GM23248 (cell line): ENCODE data around the gene ORMDL1. TPM values are rescaled to one million over a fixed set of nuclear protein-coding genes. Genes with fewer than 3 reads are reported as not detected.
A peak's percentile ranks its signal among the peaks of the same experiment; 100 is the strongest.

Experiments
- DNase-seq: peaks from one replicate; pipeline ENCODE4 v3.0.0-alpha.2; 2015
- H2AFZ ChIP-seq: fragments of 200-600 bp; sonication (generic); 2 replicates; pipeline ENCODE4 v1.6.1; 2016; ENCODE audit warnings: antibody characterized with exemption
- H3F3A ChIP-seq: fragments of 200-600 bp; sonication (generic); 2 replicates; pipeline ENCODE4 v1.6.1; 2016; ENCODE audit warnings: mild to moderate bottlenecking, antibody characterized with exemption, mixed run types; ENCODE audit not compliant: insufficient read depth
- H3K27ac ChIP-seq: fragments of 200-600 bp; sonication (generic); 2 replicates; pipeline ENCODE4 v1.5.1; 2016; ENCODE audit warnings: mild to moderate bottlenecking
- H3K27me3 ChIP-seq: fragments of 200-600 bp; sonication (generic); replicated peaks from 2 replicates; pipeline ENCODE4 v1.6.1; 2016; ENCODE audit warnings: mild to moderate bottlenecking; ENCODE audit not compliant: insufficient read depth
- H3K36me3 ChIP-seq: fragments of 200-600 bp; sonication (generic); 2 replicates; pipeline ENCODE4 v1.6.1; 2016; ENCODE audit warnings: low read depth, mild to moderate bottlenecking
- H3K4me1 ChIP-seq: fragments of 200-600 bp; sonication (generic); 2 replicates; pipeline ENCODE4 v1.6.1; 2016; ENCODE audit warnings: mild to moderate bottlenecking; ENCODE audit not compliant: insufficient read depth
- H3K4me2 ChIP-seq: fragments of 200-600 bp; sonication (generic); one replicate; pipeline ENCODE4 v1.6.1; 2016; ENCODE audit warnings: mild to moderate bottlenecking; ENCODE audit not compliant: unreplicated experiment
- H3K4me3 ChIP-seq: fragments of 200-600 bp; sonication (generic); 2 replicates; pipeline ENCODE4 v1.5.1; 2016; ENCODE audit warnings: mild to moderate bottlenecking
- H3K79me2 ChIP-seq: fragments of 200-600 bp; sonication (generic); 2 replicates; pipeline ENCODE4 v1.6.1; 2016; ENCODE audit warnings: mild to moderate bottlenecking; ENCODE audit not compliant: insufficient read depth
- H3K9ac ChIP-seq: fragments of 200-600 bp; sonication (generic); 2 replicates; pipeline ENCODE4 v1.6.1; 2016; ENCODE audit warnings: mild to moderate bottlenecking
- H3K9me2 ChIP-seq: fragments of 200-600 bp; sonication (generic); 2 replicates; pipeline ENCODE4 v1.6.1; 2016; ENCODE audit warnings: mixed run types, mild to moderate bottlenecking, moderate library complexity; ENCODE audit not compliant: insufficient read depth
- H3K9me3 ChIP-seq: fragments of 200-600 bp; sonication (generic); one replicate; pipeline ENCODE4 v1.6.1; 2017; ENCODE audit warnings: low read depth
- H4K20me1 ChIP-seq: fragments of 200-600 bp; sonication (generic); 2 replicates; pipeline ENCODE4 v1.6.0; 2016; ENCODE audit not compliant: insufficient read depth
- EZH2 ChIP-seq: fragments of 200-600 bp; sonication (generic); IDR thresholded peaks from 2 replicates; pipeline ENCODE4 v1.6.1; 2018; ENCODE audit warnings: antibody characterized with exemption, mild to moderate bottlenecking; ENCODE audit not compliant: insufficient read depth, poor library complexity, severe bottlenecking
- EZH2phosphoT487 ChIP-seq: fragments of 200-600 bp; sonication (generic); IDR thresholded peaks from 2 replicates; pipeline ENCODE4 v1.6.1; 2018; ENCODE audit warnings: antibody characterized with exemption, moderate library complexity, mild to moderate bottlenecking, low read depth; ENCODE audit not compliant: insufficient read depth
- WGBS, 2 experiments: methylation state at CpG; one replicate each; pipeline ENCODE4 v1.1.6; 2015 to 2017; ENCODE audit warnings: low lambda C conversion rate in 2 of 2, low coverage in 1 of 2; ENCODE audit errors: missing lambda C conversion rate in 2 of 2; 5-methylcytosine and 5-hydroxymethylcytosine counted together
- in situ Hi-C: fragments of 300-500 bp; cut with MboI; formaldehyde crosslinking; loops from 2 replicates; pipeline ENCODE4 v1.15.0; 2020
- polyA plus RNA-seq: library from polyadenylated mRNA; unstranded; fragments of >200 nt; fragmentation: Nextera tagmentation; extraction: Ambion mirVana; gene quantifications from 2 replicates; pipeline ENCODE4 v1.2.1, GENCODE V29; 2016
- total RNA-seq: library from RNA; depleted of rRNA; stranded (reverse); fragments of >200 nt; shearing (Covaris generic); gene quantifications from 2 replicates; pipeline ENCODE4 v1.2.3, GENCODE V29; 2014

Gene ORMDL1
- total and polyA plus RNA-seq, 2 experiments from 2014 or later, result 71.3 to 150 TPM

DNA sequence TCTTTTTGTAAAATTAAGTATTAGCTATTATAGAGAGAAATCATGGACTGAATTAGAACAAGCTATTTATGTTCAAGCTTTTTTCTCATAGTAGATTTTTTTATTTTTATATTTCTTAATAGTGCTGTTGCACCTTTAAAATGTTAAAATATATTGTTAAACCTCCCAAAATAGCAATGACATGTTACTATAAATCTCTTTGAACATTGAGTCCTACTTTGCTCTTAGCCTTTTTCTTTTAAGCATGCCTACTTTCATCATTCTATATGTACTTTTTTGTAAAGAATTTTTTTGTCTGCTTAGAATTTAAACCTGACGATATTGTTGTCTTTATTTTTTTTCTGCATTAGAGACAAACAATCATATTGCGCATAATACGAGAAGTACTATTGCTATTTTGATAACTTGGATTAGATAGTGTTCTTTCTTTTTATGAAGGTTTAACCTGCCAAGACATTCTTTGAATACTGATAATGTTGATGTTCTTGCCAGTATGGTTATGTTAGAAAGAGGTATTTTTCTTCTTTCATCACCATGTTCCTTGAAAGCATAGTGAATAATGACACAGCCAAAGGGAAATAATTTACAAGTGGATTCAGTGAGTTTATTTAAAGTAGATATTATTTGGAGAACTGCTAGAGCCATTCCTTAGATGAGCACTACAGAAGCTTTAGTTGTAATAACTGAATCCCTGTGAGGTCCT lies 40.7 kb upstream of the ORMDL1 start:
- TF ChIP-seq EZH2phosphoT487 (no peak), EZH2 (no peak)
- Histone ChIP-seq H4K20me1 (no peaks in the 10 kb centered on the region), H3K9ac (no peak overlapping the region), H3K4me1 (peaks cover 24% of the 10 kb centered on the region), H3K27me3 (no peaks in the 10 kb centered on the region), H3K4me3 (no peak overlapping the region), H3K27ac (no peak overlapping the region), H2AFZ (no peak overlapping the region), H3K9me3 (no peaks in the 10 kb centered on the region), H3F3A (peaks cover 13% of the 10 kb centered on the region; the same call in 1 of the 2 replicates), H3K79me2 (no peaks in the 10 kb centered on the region), H3K9me2 (no peaks in the 10 kb centered on the region), H3K4me2 (no peak overlapping the region), H3K36me3 (no peaks in the 10 kb centered on the region)
- no peak for DNase-seq
- in situ Hi-C loops, result no loop called here
- WGBS, 2 experiments, result 98 to 99% methylated on average over 3 of the region's 3 CpGs

DNA sequence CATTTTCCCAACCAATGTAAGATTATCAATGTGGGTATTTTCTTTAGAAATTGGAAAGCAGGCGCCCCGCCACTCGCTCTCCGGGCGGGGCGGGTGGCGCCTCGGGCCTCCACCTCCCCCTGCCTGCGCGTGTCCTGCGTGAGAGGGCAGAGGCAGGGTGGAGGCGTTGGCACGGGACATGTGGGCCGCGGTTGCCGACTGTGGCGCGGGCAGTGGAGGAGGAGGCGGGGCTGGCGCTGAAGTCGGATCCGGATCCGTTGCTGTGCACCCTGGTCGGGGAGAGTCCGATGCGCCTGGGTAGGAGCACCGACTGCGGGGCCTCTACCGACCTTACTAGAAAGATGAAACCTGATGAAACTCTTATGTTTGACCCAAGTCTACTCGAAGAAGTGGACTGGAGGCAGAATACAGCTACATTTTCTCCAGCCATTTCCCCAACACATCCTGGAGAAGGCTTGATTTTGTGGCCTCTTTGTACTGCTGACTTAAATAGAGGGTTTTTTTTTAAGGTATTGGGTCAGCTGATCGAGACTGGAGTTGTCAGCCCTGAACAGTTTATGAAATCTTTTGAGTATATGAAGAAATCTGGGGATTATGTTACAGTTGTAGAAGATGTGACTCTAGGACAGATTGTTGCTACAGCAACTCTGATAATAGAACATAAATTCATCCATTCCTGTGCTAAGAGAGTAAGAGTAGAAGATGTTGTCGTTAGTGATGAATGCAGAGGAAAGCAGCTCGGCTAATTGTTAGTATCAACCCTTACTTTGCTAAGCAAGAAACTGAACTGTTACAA lies 38.0 kb upstream of the ORMDL1 start:
- peak overlapping the region; percentile 15; the same call in 1 of the 2 replicates for H3K27ac ChIP-seq

GRCh38 chr2:189819297-189819704 lies 35.2 kb upstream of the ORMDL1 start:
- H3K9me3 ChIP-seq, result no peaks in the 10 kb centered on the region
- H3K9ac ChIP-seq, result no peak overlapping the region
- DNase-seq, result peak; percentile 85
- H2AFZ ChIP-seq, result no peak overlapping the region
- H3K4me1 ChIP-seq, result peaks cover 24% of the 10 kb centered on the region
- H3K36me3 ChIP-seq, result peaks cover 11% of the 10 kb centered on the region
- no peak overlapping the region for H3K4me3 ChIP-seq
- H3F3A ChIP-seq, result peaks cover 25% of the 10 kb centered on the region
- peak overlapping the region; percentile 69 for H3K27ac ChIP-seq
- in situ Hi-C loops, result no loop called here
- H3K27me3 ChIP-seq, result no peaks in the 10 kb centered on the region
- WGBS, 2 experiments, result 5 to 10% methylated on average over 1 of the region's 1 CpG
- no peaks in the 10 kb centered on the region for H3K9me2 ChIP-seq
- TF ChIP-seq EZH2phosphoT487, result no peak
- TF ChIP-seq EZH2, result no peak
- no peaks in the 10 kb centered on the region for H3K79me2 ChIP-seq
- peak overlapping the region; percentile 62 for H3K4me2 ChIP-seq
- no peaks in the 10 kb centered on the region for H4K20me1 ChIP-seq

More for the DNA sequence above, 38.0 kb upstream of the ORMDL1 start:
- peaks cover 22% of the 10 kb centered on the region for H3F3A ChIP-seq
- H3K9me2 ChIP-seq, result no peaks in the 10 kb centered on the region
- H3K4me3 ChIP-seq, result no peak overlapping the region
- H3K4me2 ChIP-seq, result no peak overlapping the region
- H4K20me1 ChIP-seq, result no peaks in the 10 kb centered on the region
- no peaks in the 10 kb centered on the region for H3K27me3 ChIP-seq
- TF ChIP-seq EZH2phosphoT487 (no peak), EZH2 (no peak)
- H3K4me1 ChIP-seq, result peaks cover 24% of the 10 kb centered on the region
- H3K36me3 ChIP-seq, result peaks cover 11% of the 10 kb centered on the region
- H2AFZ ChIP-seq, result no peak overlapping the region
- no peaks in the 10 kb centered on the region for H3K9me3 ChIP-seq
- DNase-seq, result peak; percentile 62
- no peak overlapping the region for H3K9ac ChIP-seq
- WGBS, 2 experiments, result 97% methylated on average over 31 to 33 of the region's 33 CpGs
- no peaks in the 10 kb centered on the region for H3K79me2 ChIP-seq
- in situ Hi-C loops, result no loop called here

DNA sequence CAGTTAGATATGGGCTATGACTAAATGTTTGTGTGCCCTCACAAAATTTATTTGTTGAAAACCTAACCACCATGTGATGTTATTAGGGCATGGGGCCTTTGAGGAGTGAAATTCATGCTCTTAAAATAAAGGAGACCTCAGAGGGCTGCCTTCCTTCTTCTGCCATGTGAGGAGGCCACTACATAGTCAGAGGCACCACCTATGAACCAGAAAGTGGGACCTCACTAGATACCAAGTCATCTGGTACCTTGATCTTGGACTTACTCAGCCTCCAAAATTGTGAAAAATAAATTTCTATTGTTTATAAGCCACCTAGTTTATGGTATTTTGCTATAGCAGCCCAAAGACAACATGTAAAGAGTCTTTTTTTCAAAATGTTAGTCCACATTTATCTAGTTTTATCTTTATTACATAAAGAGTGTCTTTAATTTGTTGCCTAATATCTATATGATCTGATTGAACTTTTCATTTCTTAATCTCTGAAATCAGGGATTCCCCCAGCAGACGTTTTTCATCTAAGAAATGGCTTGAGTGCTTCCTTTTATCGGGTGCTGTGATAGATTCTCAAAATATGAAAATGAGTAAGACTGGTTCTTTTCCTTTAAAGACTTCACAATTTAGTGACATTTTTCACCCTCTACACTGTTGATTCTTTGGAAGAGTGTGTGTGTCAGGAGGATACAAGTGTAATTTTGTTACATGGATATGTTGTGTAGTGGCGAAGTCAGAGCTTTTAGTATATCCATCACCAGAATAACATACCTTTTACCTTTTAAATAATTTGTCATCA lies 34.3 kb upstream of the ORMDL1 start:
- Histone ChIP-seq H3K9me3 (no peaks in the 10 kb centered on the region), H2AFZ (no peak overlapping the region), H3K27ac (peak overlapping the region; percentile 69), H4K20me1 (no peaks in the 10 kb centered on the region), H3F3A (peaks cover 25% of the 10 kb centered on the region), H3K4me3 (no peak overlapping the region), H3K9me2 (no peaks in the 10 kb centered on the region), H3K79me2 (no peaks in the 10 kb centered on the region), H3K4me1 (peaks cover 24% of the 10 kb centered on the region), H3K27me3 (no peaks in the 10 kb centered on the region), H3K36me3 (peaks cover 11% of the 10 kb centered on the region), H3K4me2 (no peak overlapping the region), H3K9ac (no peak overlapping the region)
- TF ChIP-seq EZH2phosphoT487, result no peak
- no peak for TF ChIP-seq EZH2
- WGBS, 2 experiments, result 52 to 54% methylated on average over 3 of the region's 3 CpGs
- in situ Hi-C loops, result no loop called here
- no peak for DNase-seq
